SK-N-SH (cell line): ENCODE data around the gene TADA3. TPM values are rescaled to one million over a fixed set of nuclear protein-coding genes. Genes with fewer than 3 reads are reported as not detected.

ENCODE experiments used
- CTCF ChIA-PET: fragments of 300-600, 350-600 bp; formaldehyde crosslinking; extraction: SDS; loops from one replicate; lab custom pipeline; 2021; lab: Yijun Ruan, JAX
- POLR2A ChIA-PET: fragments of 350-600 bp; sonication (Branson Sonifier 250); formaldehyde crosslinking; extraction: SDS; loops from one replicate; lab custom pipeline; 2020; ENCODE audit warnings: antibody characterized with exemption, inconsistent platforms; lab: Yijun Ruan, JAX
- DNase-seq: peaks from one replicate; pipeline ENCODE4 v3.0.0; 2012
- H2AFZ ChIP-seq: fragments of 200-600 bp; sonication (generic); 2 replicates; pipeline ENCODE4 v1.8.1; 2016; ENCODE audit warnings: antibody characterized with exemption, mild to moderate bottlenecking, low read depth
- H3F3A ChIP-seq: fragments of 200-600 bp; sonication (generic); replicated peaks from 2 replicates; pipeline ENCODE3; 2016; ENCODE audit warnings: antibody characterized with exemption, mild to moderate bottlenecking; ENCODE audit not compliant: insufficient read depth
- H3K27ac ChIP-seq, 2 experiments: fragments of 200-500 bp in 1 of 2; fragments of 200-600 bp in 1 of 2; sonication (Bioruptor generic) in 1 of 2; sonication (generic), shearing (Covaris generic) in 1 of 2; 2 replicates each; pipeline versions ENCODE4 v1.5.1 to v1.6.1; 2014 to 2016; ENCODE audit warnings: low read depth in 2 of 2, inconsistent platforms in 1 of 2, low read length in 1 of 2, mild to moderate bottlenecking in 1 of 2, mixed read lengths in 1 of 2
- H3K27me3 ChIP-seq: fragments of 200-600 bp; sonication (generic), shearing (Covaris generic); 2 replicates; pipeline ENCODE4 v1.6.1; 2016; ENCODE audit warnings: mixed run types; ENCODE audit not compliant: insufficient read depth
- H3K36me3 ChIP-seq, 2 experiments: fragments of 200-500 bp in 1 of 2; fragments of 200-600 bp in 1 of 2; sonication (Bioruptor generic) in 1 of 2; sonication (generic) in 1 of 2; replicated peaks in 1 of 2; 2 replicates each; pipeline versions ENCODE3 to v1.5.1; 2014 to 2016; ENCODE audit warnings: low read length in 1 of 2, mild to moderate bottlenecking in 1 of 2; ENCODE audit not compliant: insufficient read depth in 2 of 2, control insufficient read depth in 1 of 2
- H3K4me1 ChIP-seq, 2 experiments: fragments of 200-500 bp in 1 of 2; fragments of 200-600 bp in 1 of 2; sonication (Bioruptor generic) in 1 of 2; sonication (generic), shearing (Covaris generic) in 1 of 2; 2 replicates each; pipeline versions ENCODE4 v1.5.1 to v1.6.1; 2014 to 2016; ENCODE audit warnings: low read depth in 1 of 2, low read length in 1 of 2, mixed run types in 1 of 2; ENCODE audit not compliant: insufficient read depth in 2 of 2, control insufficient read depth in 1 of 2
- H3K4me2 ChIP-seq: fragments of 200-600 bp; sonication (generic), shearing (Covaris generic); 2 replicates; pipeline ENCODE4 v1.6.1; 2017; ENCODE audit warnings: mixed run types
- H3K4me3 ChIP-seq, 2 experiments: fragments of 200-500 bp in 1 of 2; fragments of 200-600 bp in 1 of 2; sonication (Bioruptor generic) in 1 of 2; sonication (generic), shearing (Covaris generic) in 1 of 2; 2 replicates each; pipeline versions ENCODE4 v1.5.1 to v1.8.1; 2014 to 2016; ENCODE audit warnings: low read depth in 2 of 2, inconsistent platforms in 1 of 2, low read length in 1 of 2, mild to moderate bottlenecking in 1 of 2, mixed read lengths in 1 of 2, moderate library complexity in 1 of 2
- H3K79me2 ChIP-seq: fragments of 200-600 bp; sonication (generic); 2 replicates; pipeline ENCODE4 v1.8.1; 2017; ENCODE audit warnings: mild to moderate bottlenecking; ENCODE audit not compliant: insufficient read depth
- H3K9ac ChIP-seq: fragments of 200-600 bp; sonication (generic); 2 replicates; pipeline ENCODE4 v1.6.1; 2017; ENCODE audit warnings: mixed run types
- H3K9me2 ChIP-seq: fragments of 200-600 bp; sonication (generic); 2 replicates; pipeline ENCODE4 v1.6.1; 2017; ENCODE audit warnings: mixed run types
- H3K9me3 ChIP-seq: fragments of 200-600 bp; sonication (generic); 2 replicates; pipeline ENCODE4 v1.6.1; 2017; ENCODE audit warnings: mixed run types, mild to moderate bottlenecking, moderate library complexity
- H4K20me1 ChIP-seq: fragments of 200-600 bp; sonication (generic); 2 replicates; pipeline ENCODE4 v1.6.1; 2017; ENCODE audit warnings: mild to moderate bottlenecking, mixed run types; ENCODE audit not compliant: insufficient read depth
- CHD2 ChIP-seq: fragments of 150-350 bp; IDR thresholded peaks from 2 replicates; pipeline ENCODE4 v1.6.1; 2018; ENCODE audit warnings: low read length; ENCODE audit not compliant: partially characterized antibody
- ELF1 ChIP-seq: IDR thresholded peaks from 2 replicates; pipeline ENCODE4 v1.4.0; 2012
- EP300 ChIP-seq, 2 experiments: IDR thresholded peaks; 2 replicates each; pipeline versions ENCODE4 v1.4.0 to v1.6.1; 2012; ENCODE audit warnings: borderline replicate concordance in 1 of 2, low read depth in 1 of 2, low read length in 1 of 2
- EZH2phosphoT487 ChIP-seq: fragments of 200-600 bp; sonication (generic); IDR thresholded peaks from 2 replicates; pipeline ENCODE4 v1.6.1; 2017; ENCODE audit warnings: low read depth, mixed run types, mild to moderate bottlenecking, antibody characterized with exemption, moderate library complexity, borderline replicate concordance
- FOSL2 ChIP-seq: IDR thresholded peaks from 2 replicates; pipeline ENCODE4 v1.4.0; 2012; ENCODE audit warnings: low read depth, mild to moderate bottlenecking, moderate library complexity, borderline replicate concordance
- FOXJ3 ChIP-seq: sonication (generic); formaldehyde crosslinking; IDR thresholded peaks from 2 replicates; pipeline ENCODE4 v1.5.1; 2020; ENCODE audit warnings: mild to moderate bottlenecking, missing genetic modification reagents
- FOXM1 ChIP-seq: IDR thresholded peaks from 2 replicates; pipeline ENCODE4 v1.4.0; 2012; ENCODE audit warnings: low read depth, mild to moderate bottlenecking
- JUND ChIP-seq: IDR thresholded peaks from 2 replicates; pipeline ENCODE4 v1.4.0; 2012
- MEF2A ChIP-seq: IDR thresholded peaks from 2 replicates; pipeline ENCODE4 v1.4.0; 2012; ENCODE audit warnings: low read depth, borderline replicate concordance
- MXI1 ChIP-seq: IDR thresholded peaks from 2 replicates; pipeline ENCODE4 v1.6.1; 2012; ENCODE audit warnings: mild to moderate bottlenecking, low read depth, low read length, improper control_type of control experiment
- RXRA ChIP-seq: IDR thresholded peaks from 2 replicates; pipeline ENCODE4 v1.4.0; 2012; ENCODE audit warnings: low read depth, mild to moderate bottlenecking, borderline replicate concordance
- TEAD4 ChIP-seq: IDR thresholded peaks from 2 replicates; pipeline ENCODE4 v1.4.0; 2012; ENCODE audit warnings: mild to moderate bottlenecking, borderline replicate concordance; ENCODE audit not compliant: insufficient read depth
- WGBS: methylation state at CpG from one replicate; pipeline ENCODE4 v1.1.6; 2017; ENCODE audit warnings: low lambda C conversion rate; 5-methylcytosine and 5-hydroxymethylcytosine counted together
- polyA plus RNA-seq, 3 experiments: library from polyadenylated mRNA; depleted of rRNA; stranded (reverse); fragments of >200 nt; gene quantifications; 2 replicates each; pipeline ENCODE4 v1.2.3, GENCODE V29; 2012
- TF ChIP-seq, protein P1 (sequence below): IDR thresholded peaks from 2 replicates; pipeline ENCODE4 v1.4.0; 2012; ENCODE audit warnings: low read depth, borderline replicate concordance
- TF ChIP-seq, protein P2 (sequence below): fragments of 150-350 bp; IDR thresholded peaks from 2 replicates; pipeline ENCODE4 v1.6.1; 2016; ENCODE audit warnings: mild to moderate bottlenecking, low read depth, low read length
- TF ChIP-seq, protein P3 (sequence below): IDR thresholded peaks from 2 replicates; pipeline ENCODE4 v1.6.1; 2012; ENCODE audit warnings: mild to moderate bottlenecking, low read depth, low read length, moderate library complexity

The TADA3 gene
- polyA plus RNA-seq, 1 of the 3 experiments (the other 2 are of a cell fraction), result 102 TPM

DNA sequence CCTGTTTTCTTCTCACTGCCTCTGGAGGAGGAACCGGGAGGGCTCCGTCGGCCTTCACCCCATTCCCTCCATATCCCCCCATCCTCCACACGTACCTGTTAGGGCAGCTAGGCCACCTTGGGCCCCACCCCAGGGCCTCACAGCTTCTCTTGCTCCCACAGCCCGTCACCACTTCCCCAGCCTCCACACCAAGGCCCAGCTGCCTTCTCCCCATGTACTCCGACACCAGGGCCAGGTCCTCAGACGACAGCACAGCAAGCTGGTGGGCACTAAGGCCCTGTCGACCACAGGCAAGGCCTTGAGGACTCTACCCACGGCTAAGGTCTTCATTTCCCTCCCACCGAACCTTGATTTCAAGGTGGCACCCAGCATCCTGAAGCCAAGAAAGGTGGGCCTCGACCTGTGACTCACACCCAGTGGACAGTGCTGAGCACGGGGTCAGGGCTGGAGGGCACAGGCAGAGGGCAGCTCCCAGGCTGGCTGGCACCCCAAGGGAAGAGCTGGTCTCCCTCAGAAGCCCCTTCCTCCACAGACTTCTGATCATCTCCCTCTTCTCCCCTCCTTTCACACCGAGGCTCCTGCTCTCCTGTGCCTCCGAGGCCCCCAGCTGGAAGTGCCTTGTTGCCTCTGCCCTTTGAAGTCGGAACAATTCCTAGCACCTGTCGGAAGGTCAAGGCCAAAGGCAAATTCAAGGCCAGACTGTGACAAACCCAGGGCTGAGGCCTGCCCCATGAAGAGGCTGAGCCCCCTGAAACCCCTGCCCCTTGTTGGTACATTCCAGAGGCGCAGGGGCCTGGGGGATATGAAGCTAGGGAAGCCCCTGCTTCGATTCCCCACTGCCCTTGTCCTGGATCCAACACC, 42.5 kb upstream of the TADA3 start:
- Histone ChIP-seq H3K27ac (no peak overlapping the region), H3K4me2 (no peak overlapping the region), H3K79me2 (no peaks in the 10 kb centered on the region), H3F3A (no peaks in the 10 kb centered on the region), H3K9me2 (no peaks in the 10 kb centered on the region), H3K4me3 (no peak overlapping the region), H4K20me1 (no peaks in the 10 kb centered on the region), H2AFZ (no peak overlapping the region), H3K9ac (no peak overlapping the region), H3K4me1 (no peaks in the 10 kb centered on the region), H3K27me3 (no peaks in the 10 kb centered on the region), H3K36me3 (peaks cover 11 to 20% of the 10 kb centered on the region in 2 experiments), H3K9me3 (no peaks in the 10 kb centered on the region)
- ChIA-PET CTCF (interaction anchor here (0.8 to 1.8 kb wide), 2 partner anchors 8 to 14 kb away, joined by 3 to 4 read pairs; no protein-coding TSS in a partner anchor), POLR2A (no interaction called here)
- 89% methylated on average over 15 of the region's 18 CpGs for WGBS
- DNase-seq, result no peak
- TF ChIP-seq EP300 (IDR thresholded peaks at IDR 0.05; ENCODE audit: borderline replicate concordance in 1 of 2, low read depth in 1 of 2, low read length in 1 of 2) (no peak), FOXM1 (no peak), RXRA (no peak), MXI1 (no peak), MEF2A (no peak), JUND (no peak), ELF1 (no peak), FOXJ3 (CRISPR knock-in tag) (no peak), EZH2phosphoT487 (no peak), TEAD4 (no peak), FOSL2 (no peak), CHD2 (no peak)
- TF ChIP-seq, protein P1, sequence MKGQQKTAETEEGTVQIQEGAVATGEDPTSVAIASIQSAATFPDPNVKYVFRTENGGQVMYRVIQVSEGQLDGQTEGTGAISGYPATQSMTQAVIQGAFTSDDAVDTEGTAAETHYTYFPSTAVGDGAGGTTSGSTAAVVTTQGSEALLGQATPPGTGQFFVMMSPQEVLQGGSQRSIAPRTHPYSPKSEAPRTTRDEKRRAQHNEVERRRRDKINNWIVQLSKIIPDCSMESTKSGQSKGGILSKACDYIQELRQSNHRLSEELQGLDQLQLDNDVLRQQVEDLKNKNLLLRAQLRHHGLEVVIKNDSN, result no peak
- TF ChIP-seq, protein P2, sequence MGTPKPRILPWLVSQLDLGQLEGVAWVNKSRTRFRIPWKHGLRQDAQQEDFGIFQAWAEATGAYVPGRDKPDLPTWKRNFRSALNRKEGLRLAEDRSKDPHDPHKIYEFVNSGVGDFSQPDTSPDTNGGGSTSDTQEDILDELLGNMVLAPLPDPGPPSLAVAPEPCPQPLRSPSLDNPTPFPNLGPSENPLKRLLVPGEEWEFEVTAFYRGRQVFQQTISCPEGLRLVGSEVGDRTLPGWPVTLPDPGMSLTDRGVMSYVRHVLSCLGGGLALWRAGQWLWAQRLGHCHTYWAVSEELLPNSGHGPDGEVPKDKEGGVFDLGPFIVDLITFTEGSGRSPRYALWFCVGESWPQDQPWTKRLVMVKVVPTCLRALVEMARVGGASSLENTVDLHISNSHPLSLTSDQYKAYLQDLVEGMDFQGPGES, result no peak
- TF ChIP-seq, protein P3, sequence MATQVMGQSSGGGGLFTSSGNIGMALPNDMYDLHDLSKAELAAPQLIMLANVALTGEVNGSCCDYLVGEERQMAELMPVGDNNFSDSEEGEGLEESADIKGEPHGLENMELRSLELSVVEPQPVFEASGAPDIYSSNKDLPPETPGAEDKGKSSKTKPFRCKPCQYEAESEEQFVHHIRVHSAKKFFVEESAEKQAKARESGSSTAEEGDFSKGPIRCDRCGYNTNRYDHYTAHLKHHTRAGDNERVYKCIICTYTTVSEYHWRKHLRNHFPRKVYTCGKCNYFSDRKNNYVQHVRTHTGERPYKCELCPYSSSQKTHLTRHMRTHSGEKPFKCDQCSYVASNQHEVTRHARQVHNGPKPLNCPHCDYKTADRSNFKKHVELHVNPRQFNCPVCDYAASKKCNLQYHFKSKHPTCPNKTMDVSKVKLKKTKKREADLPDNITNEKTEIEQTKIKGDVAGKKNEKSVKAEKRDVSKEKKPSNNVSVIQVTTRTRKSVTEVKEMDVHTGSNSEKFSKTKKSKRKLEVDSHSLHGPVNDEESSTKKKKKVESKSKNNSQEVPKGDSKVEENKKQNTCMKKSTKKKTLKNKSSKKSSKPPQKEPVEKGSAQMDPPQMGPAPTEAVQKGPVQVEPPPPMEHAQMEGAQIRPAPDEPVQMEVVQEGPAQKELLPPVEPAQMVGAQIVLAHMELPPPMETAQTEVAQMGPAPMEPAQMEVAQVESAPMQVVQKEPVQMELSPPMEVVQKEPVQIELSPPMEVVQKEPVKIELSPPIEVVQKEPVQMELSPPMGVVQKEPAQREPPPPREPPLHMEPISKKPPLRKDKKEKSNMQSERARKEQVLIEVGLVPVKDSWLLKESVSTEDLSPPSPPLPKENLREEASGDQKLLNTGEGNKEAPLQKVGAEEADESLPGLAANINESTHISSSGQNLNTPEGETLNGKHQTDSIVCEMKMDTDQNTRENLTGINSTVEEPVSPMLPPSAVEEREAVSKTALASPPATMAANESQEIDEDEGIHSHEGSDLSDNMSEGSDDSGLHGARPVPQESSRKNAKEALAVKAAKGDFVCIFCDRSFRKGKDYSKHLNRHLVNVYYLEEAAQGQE, result no peak
